ENCODE results near the gene SGCA. TPM values are rescaled to one million over a fixed set of nuclear protein-coding genes. Genes with fewer than 3 reads are reported as not detected.

Gene SGCA
- total and polyA plus RNA-seq, 10 of the 15 experiments (the other 5 are each of a cell fraction or from before 2014, with no cell fraction given), result 0.13 to 2.2 (median 0.50) TPM; not detected in 2

GRCh38 chr17:50127697-50128361 is 38.0 kb upstream of the SGCA start (continued):
- TF ChIP-seq MYB (IDR thresholded peaks at IDR 0.05; ENCODE audit: borderline replicate concordance, low read depth, low read length) (no peak), NFYB (IDR thresholded peaks at IDR 0.05; ENCODE audit: insufficient read depth, low read depth, low read length) (0 out of 2 replicates have a peak, but pooled peaks have one; percentile 11), TAF1 (IDR thresholded peaks at IDR 0.05; ENCODE audit: borderline replicate concordance, low read depth, low read length) (no peak)

GRCh38 chr17:50128441-50129352 is 37.1 kb upstream of the SGCA start:
- H2AFZ ChIP-seq (ENCODE audit: control insufficient read depth, low read depth, low read length), result no peak overlapping the region
- SMC1A ChIA-PET (ENCODE audit: uncharacterized antibody, unreplicated experiment), result no interaction called here
- POLR2A ChIA-PET, result no interaction called here
- no peaks in the 10 kb centered on the region for H3K79me2 ChIP-seq (ENCODE audit: control insufficient read depth, insufficient read depth, low read length)
- no peaks in the 10 kb centered on the region for H3K9me3 ChIP-seq (replicated peaks; ENCODE audit: control insufficient read depth, insufficient read depth, low read length)
- RAD21 ChIA-PET (ENCODE audit: unreplicated experiment), result interaction anchor here (0.6 kb wide), 1 partner anchor 27 kb away, joined by 3 read pairs; no protein-coding TSS in a partner anchor
- peaks cover 4 to 10% of the 10 kb centered on the region in 2 experiments for H3K27me3 ChIP-seq (replicated peaks in 1 of 2; ENCODE audit: control insufficient read depth in 2 of 2, insufficient read depth in 2 of 2, low read length in 1 of 2)
- H3K4me3 ChIP-seq, result no peak overlapping the region
- no peak overlapping the region for H3K4me2 ChIP-seq (ENCODE audit: control insufficient read depth, insufficient read depth)
- no TSS peak for BruUV-seq (replicated peaks)
- in situ Hi-C loops (cut with MboI), result no loop called here
- H3K36me3 ChIP-seq (ENCODE audit: control insufficient read depth in 2 of 2, insufficient read depth in 2 of 2, low read length in 1 of 2), result peaks cover 0 to 2% of the 10 kb centered on the region in 2 experiments; a peak in 2 of 4 replicates
- no peak for FAIRE-seq
- CTCF ChIA-PET, result interaction anchor here (1.1 kb wide), 1 partner anchor 35 kb away, joined by 3 read pairs; no protein-coding TSS in a partner anchor
- ATAC-seq, result 0 out of 3 replicates have a peak, but pooled peaks have one; percentile 7
- H3K27ac ChIP-seq (ENCODE audit: control insufficient read depth, insufficient read depth), result no peak overlapping the region
- DNase-seq (ENCODE audit: low read depth, low spot score), result no peak
- H3K4me1 ChIP-seq (ENCODE audit: control insufficient read depth, insufficient read depth, low read length), result peaks cover 6% of the 10 kb centered on the region; the same call in 1 of the 2 replicates
- no peaks in the 10 kb centered on the region; the same call in 1 of the 2 replicates for H4K20me1 ChIP-seq (ENCODE audit: control insufficient read depth, insufficient read depth)
- no peak overlapping the region for H3K9ac ChIP-seq (ENCODE audit: control insufficient read depth, insufficient read depth, low read length)
- WGBS (ENCODE audit: insufficient coverage, insufficient replicate concordance, low lambda C conversion rate, missing lambda C conversion rate), result 18% methylated on average over 26 of the region's 32 CpGs
- intact Hi-C loops (cut with micrococcal nuclease; ENCODE audit: unreplicated experiment), result no loop called here
- TF ChIP-seq STAT1 (conservative IDR thresholded peaks at IDR 0.05), result no peak
- 0 out of 2 replicates have a peak, but pooled peaks have one; percentile 8 for TF ChIP-seq IRF5 (IDR thresholded peaks at IDR 0.05; ENCODE audit: borderline replicate concordance)
- no peak for TF ChIP-seq MYC (IDR thresholded peaks at IDR 0.05; ENCODE audit: insufficient read depth, insufficient read length, insufficient replicate concordance, low read length, severe bottlenecking)
- no peak for TF ChIP-seq SMARCA5 (IDR thresholded peaks at IDR 0.05)
- peak; percentile 40 for TF ChIP-seq IKZF1 (conservative IDR thresholded peaks at IDR 0.05)
- no peak for TF ChIP-seq CEBPZ (IDR thresholded peaks at IDR 0.05; ENCODE audit: low read depth, low read length)
- no peak for TF ChIP-seq CREB1 (IDR thresholded peaks at IDR 0.05; ENCODE audit: low read depth)
- no peak for TF ChIP-seq TCF3 (IDR thresholded peaks at IDR 0.05; ENCODE audit: borderline replicate concordance, insufficient read depth, low read depth, low read length)
- TF ChIP-seq GABPA (IDR thresholded peaks at IDR 0.05; ENCODE audit: low read depth), result no peak
- TF ChIP-seq BMI1 (IDR thresholded peaks at IDR 0.05; ENCODE audit: borderline replicate concordance), result no peak
- peak in 1 of 2 experiments; percentile 50; a peak in 1 of 4 replicates for TF ChIP-seq IKZF2 (IDR thresholded peaks at IDR 0.05)
- no peak for TF ChIP-seq MTA3 (IDR thresholded peaks at IDR 0.05; ENCODE audit: borderline replicate concordance, low read length)
- peak; percentile 82 for TF ChIP-seq NR2F1 (conservative IDR thresholded peaks at IDR 0.05)

Data from GM12878 (cell line).